Measurements from ENCODE around the gene BTBD18.

- TF ChIP-seq ZNF354B (CRISPR knock-in tag; IDR thresholded peaks at IDR 0.05) (no peak), YY1 (IDR thresholded peaks at IDR 0.05; ENCODE audit: insufficient read depth, insufficient replicate concordance, low read depth, low read length) (no peak), MEF2D (CRISPR knock-in tag; IDR thresholded peaks at IDR 0.05) (no peak), ZNF580 (CRISPR knock-in tag; IDR thresholded peaks at IDR 0.05; ENCODE audit: borderline replicate concordance, low read depth) (no peak), TFDP1 (CRISPR knock-in tag; IDR thresholded peaks at IDR 0.05; ENCODE audit: borderline replicate concordance) (no peak), ZNF772 (CRISPR knock-in tag; IDR thresholded peaks at IDR 0.05) (no peak)
- TF ChIP-seq, protein P1, sequence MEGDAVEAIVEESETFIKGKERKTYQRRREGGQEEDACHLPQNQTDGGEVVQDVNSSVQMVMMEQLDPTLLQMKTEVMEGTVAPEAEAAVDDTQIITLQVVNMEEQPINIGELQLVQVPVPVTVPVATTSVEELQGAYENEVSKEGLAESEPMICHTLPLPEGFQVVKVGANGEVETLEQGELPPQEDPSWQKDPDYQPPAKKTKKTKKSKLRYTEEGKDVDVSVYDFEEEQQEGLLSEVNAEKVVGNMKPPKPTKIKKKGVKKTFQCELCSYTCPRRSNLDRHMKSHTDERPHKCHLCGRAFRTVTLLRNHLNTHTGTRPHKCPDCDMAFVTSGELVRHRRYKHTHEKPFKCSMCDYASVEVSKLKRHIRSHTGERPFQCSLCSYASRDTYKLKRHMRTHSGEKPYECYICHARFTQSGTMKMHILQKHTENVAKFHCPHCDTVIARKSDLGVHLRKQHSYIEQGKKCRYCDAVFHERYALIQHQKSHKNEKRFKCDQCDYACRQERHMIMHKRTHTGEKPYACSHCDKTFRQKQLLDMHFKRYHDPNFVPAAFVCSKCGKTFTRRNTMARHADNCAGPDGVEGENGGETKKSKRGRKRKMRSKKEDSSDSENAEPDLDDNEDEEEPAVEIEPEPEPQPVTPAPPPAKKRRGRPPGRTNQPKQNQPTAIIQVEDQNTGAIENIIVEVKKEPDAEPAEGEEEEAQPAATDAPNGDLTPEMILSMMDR (CRISPR knock-in tag; IDR thresholded peaks at IDR 0.05), result no peak
Measured at GRCh38 chr11:57742087-57742452, 9.5 kb downstream of the BTBD18 start.

All from HepG2 (cell line).